ENCODE data around the gene SUMO4.

- no peak for TF ChIP-seq POLR2A (IDR thresholded peaks at IDR 0.05)
- no peak for TF ChIP-seq CTCF (IDR thresholded peaks at IDR 0.05)
- TF ChIP-seq EP300 (IDR thresholded peaks at IDR 0.05): no peak
- TF ChIP-seq POLR2AphosphoS5 (IDR thresholded peaks at IDR 0.05): no peak
Observed at GRCh38 chr6:149449831-149450678, 50.0 kb downstream of the SUMO4 start.
